Mucosa of stomach (tissue), 1 donor: ENCODE results near the gene LIN7C.

Experiments
- H3K27me3 ChIP-seq: one replicate; pipeline ENCODE4 v1.7.0; 2013; ENCODE audit warnings: mild to moderate bottlenecking, low read length; ENCODE audit not compliant: control insufficient read depth, insufficient read depth
- H3K36me3 ChIP-seq: one replicate; pipeline ENCODE4 v1.7.0; 2013; ENCODE audit warnings: low read length; ENCODE audit not compliant: control insufficient read depth, insufficient read depth
- H3K4me1 ChIP-seq: one replicate; pipeline ENCODE4 v1.7.0; 2013; ENCODE audit warnings: mild to moderate bottlenecking, low read length; ENCODE audit not compliant: control insufficient read depth, insufficient read depth
- H3K4me3 ChIP-seq: one replicate; pipeline ENCODE4 v1.7.0; 2013; ENCODE audit warnings: low read length
- H3K9ac ChIP-seq: one replicate; pipeline ENCODE4 v1.7.0; 2013; ENCODE audit warnings: mild to moderate bottlenecking, low read length, moderate library complexity
- H3K9me3 ChIP-seq: one replicate; pipeline ENCODE4 v1.7.0; 2013; ENCODE audit warnings: mild to moderate bottlenecking, low read length, moderate library complexity; ENCODE audit not compliant: control insufficient read depth
- donor health status: Pancreatic carcinoma.

Gene LIN7C

GRCh38 chr11:27506200-27507182, at the start of gene LIN7C:
Gene LIN7C (minus strand): TSS chr11:27506769. CDS start chr11:27506752, 17 bp downstream.
- no peaks in the 10 kb centered on the region for H3K27me3 ChIP-seq
- no peaks in the 10 kb centered on the region for H3K9me3 ChIP-seq
- peak within 1 kb of the TSS; percentile 100 for H3K9ac ChIP-seq
- peak within 1 kb of the TSS; percentile 99 for H3K4me3 ChIP-seq
- no peaks in the 10 kb centered on the region for H3K36me3 ChIP-seq
- peaks cover 16% of the 10 kb centered on the region for H3K4me1 ChIP-seq

- no peaks in the 10 kb centered on the region for H3K27me3 ChIP-seq
- H3K9me3 ChIP-seq: no peaks in the 10 kb centered on the region
- H3K4me3 ChIP-seq: no peak overlapping the region
- H3K9ac ChIP-seq: no peak overlapping the region
- no peaks in the 10 kb centered on the region for H3K4me1 ChIP-seq
- H3K36me3 ChIP-seq: no peaks in the 10 kb centered on the region
Measured at GRCh38 chr11:27555264-27555663, 48.7 kb upstream of the LIN7C start.

DNA sequence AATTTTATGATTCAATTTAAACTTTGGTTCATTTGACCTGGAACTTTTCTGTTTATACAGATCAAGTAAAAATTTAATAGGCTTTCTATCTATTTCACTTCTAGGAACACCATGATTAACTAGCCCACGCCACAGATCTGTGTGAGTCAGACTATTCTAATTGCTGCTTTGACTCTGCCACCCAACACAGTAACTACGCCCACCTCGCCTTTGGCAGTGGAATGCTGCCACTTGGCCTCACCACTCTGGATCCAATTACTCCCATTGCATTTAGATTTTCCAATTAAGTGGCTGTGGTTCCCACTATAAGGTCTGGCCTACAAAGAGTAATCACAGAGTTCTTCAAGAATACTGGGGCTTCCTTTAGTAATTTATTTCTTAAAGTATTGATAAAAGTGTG, 46.6 kb upstream of the LIN7C start:
- Histone ChIP-seq H3K4me1 (no peaks in the 10 kb centered on the region), H3K9me3 (no peaks in the 10 kb centered on the region), H3K9ac (no peak overlapping the region), H3K36me3 (no peaks in the 10 kb centered on the region), H3K4me3 (no peak overlapping the region), H3K27me3 (no peaks in the 10 kb centered on the region)

DNA sequence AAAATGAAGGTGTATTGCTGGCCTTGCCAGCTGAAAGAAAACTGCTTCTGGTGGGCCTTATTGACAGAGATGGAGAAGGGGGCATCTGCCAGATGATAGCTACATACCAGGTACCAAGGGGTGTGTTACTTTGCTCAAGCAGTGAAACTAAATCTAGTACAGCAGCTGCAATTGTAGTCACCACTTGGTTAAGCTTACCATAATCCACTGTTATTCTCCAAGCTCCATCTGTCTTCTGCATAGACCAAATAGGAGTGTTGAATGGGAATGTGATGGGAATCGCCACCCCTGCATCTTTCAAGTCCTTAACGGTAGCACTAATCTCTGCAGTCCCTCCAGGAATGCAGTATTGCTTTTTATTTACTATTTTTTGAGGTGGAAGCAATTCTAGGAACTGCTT, 45.8 kb upstream of the LIN7C start:
- H3K9me3 ChIP-seq: no peaks in the 10 kb centered on the region
- H3K9ac ChIP-seq: no peak overlapping the region
- H3K4me1 ChIP-seq: no peaks in the 10 kb centered on the region
- no peak overlapping the region for H3K4me3 ChIP-seq
- H3K36me3 ChIP-seq: no peaks in the 10 kb centered on the region
- H3K27me3 ChIP-seq: no peaks in the 10 kb centered on the region

DNA sequence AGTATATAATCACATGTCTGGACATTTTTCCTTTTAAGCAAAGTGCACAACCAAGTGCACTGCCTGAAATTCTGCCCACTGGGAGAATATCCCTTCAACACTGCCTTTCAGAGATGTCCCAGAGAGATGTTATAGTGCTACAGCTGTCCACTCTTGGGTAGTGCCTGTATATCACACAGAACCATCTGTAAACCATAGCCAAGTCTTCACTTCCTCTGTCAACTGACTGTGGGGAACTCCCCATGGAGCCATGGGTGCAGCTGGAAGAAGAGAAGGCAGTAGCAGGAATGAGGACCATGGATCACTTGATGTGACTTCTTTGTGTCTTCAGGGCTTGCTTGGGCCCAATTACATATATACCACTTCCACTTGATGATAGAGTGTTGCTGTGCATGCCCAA, 44.6 kb upstream of the LIN7C start:
- no peak overlapping the region for H3K9ac ChIP-seq
- no peaks in the 10 kb centered on the region for H3K27me3 ChIP-seq
- no peak overlapping the region for H3K4me3 ChIP-seq
- no peaks in the 10 kb centered on the region for H3K4me1 ChIP-seq
- H3K36me3 ChIP-seq: no peaks in the 10 kb centered on the region
- H3K9me3 ChIP-seq: no peaks in the 10 kb centered on the region

DNA sequence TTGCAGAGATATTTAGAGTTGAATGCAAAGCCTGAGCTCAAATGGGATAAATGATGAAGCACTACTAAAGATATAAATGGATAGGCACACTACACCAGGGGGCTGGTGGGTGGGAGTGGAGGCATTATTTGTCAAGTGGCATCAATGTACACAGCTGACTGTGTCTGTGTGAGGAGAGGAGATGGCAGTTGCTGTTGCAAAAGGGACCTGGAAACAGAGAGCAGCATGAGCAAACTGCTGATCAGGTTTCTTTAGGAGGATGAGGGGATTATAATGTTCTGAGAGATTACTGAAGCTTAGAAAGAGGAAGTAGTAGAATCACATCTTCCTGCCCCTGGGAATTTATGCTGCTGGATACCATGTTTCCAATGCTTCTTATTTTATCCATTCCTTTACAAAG, 39.4 kb upstream of the LIN7C start:
- no peaks in the 10 kb centered on the region for H3K9me3 ChIP-seq
- H3K4me3 ChIP-seq: no peak overlapping the region
- no peaks in the 10 kb centered on the region for H3K27me3 ChIP-seq
- H3K36me3 ChIP-seq: no peaks in the 10 kb centered on the region
- no peaks in the 10 kb centered on the region for H3K4me1 ChIP-seq
- H3K9ac ChIP-seq: no peak overlapping the region

DNA sequence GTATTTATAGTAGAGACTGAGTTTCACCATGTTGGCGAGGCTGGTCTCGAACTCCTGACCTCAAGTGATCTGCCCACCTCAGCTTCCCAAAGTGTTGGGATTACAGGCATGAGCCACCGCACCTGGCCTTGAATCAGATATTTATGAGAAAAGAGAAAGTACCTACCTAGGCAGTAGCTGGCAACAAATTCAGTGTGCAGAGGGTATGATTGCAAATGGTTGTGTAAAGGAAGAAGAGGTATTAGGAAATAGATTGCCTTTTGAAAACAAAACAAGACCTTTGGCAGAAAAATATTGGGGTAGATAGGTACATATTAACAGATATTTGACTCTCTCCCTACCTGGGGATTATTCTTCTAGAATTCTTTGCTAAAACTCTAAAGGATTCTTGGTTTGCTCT, 38.5 kb upstream of the LIN7C start:
- no peaks in the 10 kb centered on the region for H3K36me3 ChIP-seq
- no peak overlapping the region for H3K9ac ChIP-seq
- no peak overlapping the region for H3K4me3 ChIP-seq
- no peaks in the 10 kb centered on the region for H3K4me1 ChIP-seq
- no peaks in the 10 kb centered on the region for H3K27me3 ChIP-seq
- H3K9me3 ChIP-seq: no peaks in the 10 kb centered on the region

- Histone ChIP-seq H3K4me3 (no peak overlapping the region), H3K4me1 (no peaks in the 10 kb centered on the region), H3K36me3 (no peaks in the 10 kb centered on the region), H3K27me3 (no peaks in the 10 kb centered on the region), H3K9ac (no peak overlapping the region), H3K9me3 (no peaks in the 10 kb centered on the region)
Measured at GRCh38 chr11:27541790-27542189, 35.2 kb upstream of the LIN7C start.

DNA sequence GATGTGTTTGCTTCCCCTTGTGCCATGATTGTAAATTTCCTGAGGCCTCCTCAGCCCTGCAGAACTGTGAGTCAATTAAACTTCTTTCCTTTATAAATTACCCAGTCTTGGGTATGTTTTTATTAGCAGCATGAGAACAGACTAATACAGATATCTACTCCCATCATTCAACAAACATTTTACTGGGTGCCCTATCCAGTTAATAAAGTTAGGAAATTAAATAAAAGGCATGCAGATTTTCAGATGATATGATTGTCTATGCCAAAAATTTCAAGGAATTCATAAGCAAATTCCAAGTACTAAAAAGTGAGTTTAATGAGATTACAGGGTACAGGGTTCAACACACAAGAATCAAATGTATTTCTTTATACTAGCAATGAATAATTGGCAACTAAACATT, 33.5 kb upstream of the LIN7C start:
- Histone ChIP-seq H3K9me3 (no peaks in the 10 kb centered on the region), H3K36me3 (no peaks in the 10 kb centered on the region), H3K9ac (no peak overlapping the region), H3K27me3 (no peaks in the 10 kb centered on the region), H3K4me3 (no peak overlapping the region), H3K4me1 (no peaks in the 10 kb centered on the region)

GRCh38 chr11:27535103-27535502, 28.5 kb upstream of the LIN7C start:
- no peaks in the 10 kb centered on the region for H3K9me3 ChIP-seq

DNA sequence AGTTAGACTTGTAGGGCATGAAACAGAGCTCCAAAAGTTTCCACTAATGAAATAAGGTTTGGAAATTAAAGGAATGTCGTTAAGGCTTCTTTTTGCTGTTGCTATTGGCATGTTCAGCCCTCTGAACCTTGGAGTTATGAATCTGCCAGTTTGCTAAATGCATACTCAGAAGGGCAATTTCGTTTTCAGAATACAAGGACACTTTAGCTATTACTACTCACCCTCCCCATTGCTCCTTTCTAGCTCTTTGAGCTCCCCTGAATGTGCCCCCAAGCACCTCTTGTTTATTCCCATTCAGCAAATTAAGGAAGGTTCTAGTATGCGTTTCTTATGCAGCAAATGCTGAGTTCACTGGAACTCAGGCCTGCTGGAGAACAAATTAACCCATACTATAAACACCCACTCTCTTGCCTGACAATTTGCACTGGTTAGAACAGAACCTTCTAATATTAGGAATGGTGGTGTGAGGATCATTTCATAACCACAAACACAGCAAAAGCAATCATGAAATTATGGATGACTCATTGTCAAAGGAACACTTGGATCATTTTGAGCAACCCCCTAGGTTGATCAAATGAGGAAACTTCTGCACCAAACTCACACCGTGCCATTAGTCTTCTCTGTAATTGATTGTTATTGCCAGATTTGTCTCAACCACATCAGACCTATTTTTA, 26.2 kb upstream of the LIN7C start:
- H3K27me3 ChIP-seq: no peaks in the 10 kb centered on the region
- no peak overlapping the region for H3K4me3 ChIP-seq
- H3K4me1 ChIP-seq: no peaks in the 10 kb centered on the region
- H3K9ac ChIP-seq: no peak overlapping the region
- no peaks in the 10 kb centered on the region for H3K36me3 ChIP-seq
- H3K9me3 ChIP-seq: no peaks in the 10 kb centered on the region

More at GRCh38 chr11:27535103-27535502, 28.5 kb upstream of the LIN7C start:
- Histone ChIP-seq H3K4me1 (no peaks in the 10 kb centered on the region), H3K9ac (no peak overlapping the region), H3K4me3 (no peak overlapping the region), H3K27me3 (no peaks in the 10 kb centered on the region), H3K36me3 (no peaks in the 10 kb centered on the region)

DNA sequence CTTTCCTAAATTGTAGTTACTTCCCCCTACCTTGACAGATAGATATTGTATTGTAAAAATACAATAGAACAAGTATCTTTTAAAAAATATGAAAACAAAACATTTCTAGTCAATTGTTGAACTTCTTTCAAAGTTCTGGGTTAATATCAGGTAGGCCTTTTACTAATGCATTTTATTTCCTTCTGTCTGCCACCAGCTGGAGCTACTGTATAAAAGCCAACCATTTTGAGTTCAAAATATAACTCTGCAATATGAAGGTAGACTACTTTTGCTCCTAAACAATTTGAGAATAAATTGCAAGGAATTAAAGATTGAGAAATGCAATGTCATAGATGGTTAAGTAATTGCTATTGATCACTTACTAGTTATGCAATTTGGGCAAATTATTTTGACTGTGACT, 22.1 kb upstream of the LIN7C start:
- H3K9ac ChIP-seq: no peak overlapping the region
- no peaks in the 10 kb centered on the region for H3K4me1 ChIP-seq
- no peaks in the 10 kb centered on the region for H3K27me3 ChIP-seq
- no peaks in the 10 kb centered on the region for H3K36me3 ChIP-seq
- no peak overlapping the region for H3K4me3 ChIP-seq
- H3K9me3 ChIP-seq: no peaks in the 10 kb centered on the region
